T-cell (primary cell): Measurements from ENCODE around the gene KMT2B. TPM values are rescaled to one million over a fixed set of nuclear protein-coding genes. Genes with fewer than 3 reads are reported as not detected.

Experiments
- ATAC-seq, 4 experiments: fragments of 200-7000 bp in 3 of 4; fragments of 150-1000 bp in 1 of 4; cut with Tn5 transposase; replicated peaks in 1 of 4; 1 replicate in 3 of 4; 2 replicates in 1 of 4; pipeline ENCODE4 v1.10.0; 2021; ENCODE audit warnings: moderate library complexity in 3 of 4, mild to moderate bottlenecking in 2 of 4, moderate number of reproducible peaks in 1 of 4
- CTCF ChIA-PET, 2 donors: fragments of 300-600 bp; sonication (Branson Sonifier 250); formaldehyde crosslinking; loops; one replicate each; lab custom pipeline; 2022; ENCODE audit warnings: antibody characterized with exemption in 2 of 2; lab: Charles Lee
- POLR2A ChIA-PET, 2 donors: fragments of 300-600 bp; sonication (Branson Sonifier 250); formaldehyde crosslinking; loops; one replicate each; lab custom pipeline; 2022; ENCODE audit warnings: antibody characterized with exemption in 2 of 2; lab: Charles Lee
- DNase-seq, 35 experiments: peaks; one replicate each; pipeline versions ENCODE4 v3.0.0 to v3.0.0-alpha.2; 2013 to 2023
- H3K27ac ChIP-seq: one replicate; pipeline ENCODE4 v1.5.1; 2013; ENCODE audit warnings: low read length
- H3K27me3 ChIP-seq, 2 experiments: replicated peaks in 1 of 2; 1 replicate in 1 of 2; 2 replicates in 1 of 2; pipeline versions ENCODE4 v1.6.1 to v1.7.0; 2013; ENCODE audit warnings: low read length in 1 of 2, mixed read lengths in 1 of 2; ENCODE audit not compliant: control insufficient read depth in 2 of 2, insufficient read depth in 2 of 2; ENCODE audit errors: extremely low read depth in 1 of 2
- H3K36me3 ChIP-seq, 2 donors: 1 replicate in 1 of 2; 2 replicates in 1 of 2; pipeline versions ENCODE4 v1.6.1 to v1.7.0; 2013; ENCODE audit warnings: low read length in 1 of 2; ENCODE audit not compliant: control insufficient read depth in 2 of 2, insufficient read depth in 1 of 2; ENCODE audit errors: extremely low read depth in 1 of 2
- H3K4me1 ChIP-seq, 2 experiments: 1 replicate in 1 of 2; 2 replicates in 1 of 2; pipeline versions ENCODE4 v1.6.1 to v1.7.0; 2013; ENCODE audit warnings: low read length in 2 of 2, mixed read lengths in 1 of 2; ENCODE audit not compliant: insufficient read depth in 2 of 2, control insufficient read depth in 1 of 2; ENCODE audit errors: extremely low read depth in 1 of 2
- H3K4me3 ChIP-seq, 2 donors: 1 replicate in 1 of 2; 2 replicates in 1 of 2; pipeline versions ENCODE4 v1.5.1 to v1.7.0; 2013; ENCODE audit warnings: mild to moderate bottlenecking in 2 of 2, low read length in 1 of 2, moderate library complexity in 1 of 2; ENCODE audit not compliant: control insufficient read depth in 1 of 2; ENCODE audit errors: extremely low read depth in 1 of 2
- H3K9me3 ChIP-seq: 2 replicates; pipeline ENCODE4 v1.7.0; 2013
- H3K27ac Mint-ChIP-seq, 2 donors: one replicate each; pipeline ENCODE4 v1.8.0; 2020 to 2021; ENCODE audit warnings: mild to moderate bottlenecking in 2 of 2, mixed read lengths in 2 of 2
- H3K27me3 Mint-ChIP-seq, 2 donors: one replicate each; pipeline ENCODE4 v1.8.0; 2021 to 2022; ENCODE audit warnings: mixed read lengths in 2 of 2
- H3K36me3 Mint-ChIP-seq: one replicate; pipeline ENCODE4 v1.8.0; 2021; ENCODE audit warnings: mixed read lengths
- H3K4me1 Mint-ChIP-seq, 3 donors: one replicate each; pipeline ENCODE4 v1.8.0; 2020 to 2022; ENCODE audit warnings: mixed read lengths in 3 of 3, mild to moderate bottlenecking in 1 of 3
- H3K4me3 Mint-ChIP-seq, 3 donors: one replicate each; pipeline ENCODE4 v1.8.0; 2020 to 2022; ENCODE audit warnings: mild to moderate bottlenecking in 3 of 3, mixed read lengths in 3 of 3, moderate library complexity in 3 of 3
- H3K9me3 Mint-ChIP-seq, 3 donors: one replicate each; pipeline ENCODE4 v1.8.0; 2020 to 2022; ENCODE audit warnings: mixed read lengths in 3 of 3
- WGBS: methylation state at CpG from one replicate; pipeline ENCODE4 v1.1.5; 2013; ENCODE audit warnings: missing lambda C conversion rate; ENCODE audit not compliant: insufficient coverage; 5-methylcytosine and 5-hydroxymethylcytosine counted together
- total RNA-seq, 35 experiments: library from RNA in 6 of 35; stranded (reverse) in 6 of 35; fragments of 120-200 nt in 1 of 35; gene quantifications; one replicate each; pipeline versions ENCODE4 v1.2.1 to v1.2.4 and lab custom pipeline; 2013 to 2026

The KMT2B gene
- total RNA-seq, 5 donors from 2014 or later (not counting 1 experiment from before 2014, with no cell fraction given), result 76.4 to 107 (median 92.5) TPM

DNA sequence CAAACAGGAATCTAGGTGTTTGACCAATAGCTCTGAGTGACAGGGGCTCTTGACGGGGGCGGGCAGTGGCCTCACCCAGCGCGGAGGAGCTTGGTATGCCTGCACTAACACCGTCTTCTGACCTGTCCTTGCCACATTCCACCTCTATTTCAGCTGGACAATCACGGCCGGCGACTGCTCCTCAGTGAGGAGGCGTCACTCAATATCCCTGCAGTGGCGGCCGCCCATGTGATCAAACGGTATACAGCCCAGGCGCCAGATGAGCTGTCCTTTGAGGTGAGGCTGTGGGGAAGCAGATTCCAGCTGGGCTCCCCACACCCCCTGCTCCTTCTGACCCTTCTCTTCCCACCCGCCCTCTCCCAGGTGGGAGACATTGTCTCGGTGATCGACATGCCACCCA is 62.3 kb downstream of the KMT2B start:
- ChIA-PET CTCF (no interaction called here), POLR2A (interaction anchor here in 1 of 2 donors (0.7 kb wide), 1 partner anchor 145 kb away, joined by 3 read pairs; no protein-coding TSS in a partner anchor)
- H3K27ac Mint-ChIP-seq, result no peak overlapping the region
- 98% methylated on average over 6 of the region's 16 CpGs for WGBS
- H3K9me3 Mint-ChIP-seq, result no peaks in the 10 kb centered on the region
- no peaks in the 10 kb centered on the region for H3K27me3 Mint-ChIP-seq
- H3K4me3 Mint-ChIP-seq, result no peak overlapping the region
- DNase-seq (no peak), ATAC-seq (no peak)
- H3K27ac ChIP-seq, result no peak overlapping the region
- peaks cover 10% of the 10 kb centered on the region for H3K36me3 Mint-ChIP-seq
- peaks cover 4 to 12% (median 11%) of the 10 kb centered on the region in 3 donors for H3K4me1 Mint-ChIP-seq
- H3K4me3 ChIP-seq, result no peak overlapping the region
- H3K9me3 ChIP-seq, result no peaks in the 10 kb centered on the region
- no peaks in the 10 kb centered on the region for H3K27me3 ChIP-seq
- H3K36me3 ChIP-seq, result peaks cover 0 to 5% of the 10 kb centered on the region in 2 donors
- peaks cover 2 to 13% of the 10 kb centered on the region in 2 experiments for H3K4me1 ChIP-seq

DNA sequence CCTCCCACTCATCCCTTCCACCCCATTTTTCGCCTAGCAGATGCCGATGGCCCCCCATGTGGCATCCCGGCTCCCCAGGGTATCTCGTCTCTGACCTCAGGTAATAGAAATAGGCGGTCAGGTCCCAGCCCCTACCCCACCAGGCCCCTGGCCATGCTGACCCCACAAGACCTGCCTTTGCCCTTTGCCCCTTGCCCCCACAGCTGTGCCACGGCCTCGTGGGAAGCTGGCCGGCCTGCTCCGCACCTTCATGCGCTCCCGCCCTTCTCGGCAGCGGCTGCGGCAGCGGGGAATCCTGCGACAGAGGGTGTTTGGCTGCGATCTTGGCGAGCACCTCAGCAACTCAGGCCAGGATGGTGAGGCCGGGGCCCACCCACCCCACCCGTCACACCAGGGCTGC is 62.9 kb downstream of the KMT2B start:
- H3K9me3 ChIP-seq, result no peaks in the 10 kb centered on the region
- H3K27ac ChIP-seq, result no peak overlapping the region
- WGBS, result 98% methylated on average over 17 of the region's 20 CpGs
- peaks cover 1 to 11% of the 10 kb centered on the region in 2 experiments for H3K4me1 ChIP-seq
- Mint-ChIP-seq H3K4me3 (no peak overlapping the region), H3K36me3 (peaks cover 12% of the 10 kb centered on the region), H3K27me3 (no peaks in the 10 kb centered on the region), H3K27ac (no peak overlapping the region), H3K4me1 (peaks cover 2 to 10% (median 10%) of the 10 kb centered on the region in 3 donors), H3K9me3 (no peaks in the 10 kb centered on the region)
- no peak overlapping the region for H3K4me3 ChIP-seq
- POLR2A ChIA-PET, result interaction anchor here in 1 of 2 donors (0.7 kb wide), 1 partner anchor 144 kb away, joined by 3 read pairs; no protein-coding TSS in a partner anchor
- DNase-seq (no peak), ATAC-seq (no peak)
- no peaks in the 10 kb centered on the region for H3K27me3 ChIP-seq
- peaks cover 0 to 10% of the 10 kb centered on the region in 2 donors for H3K36me3 ChIP-seq
- CTCF ChIA-PET, result no interaction called here

DNA sequence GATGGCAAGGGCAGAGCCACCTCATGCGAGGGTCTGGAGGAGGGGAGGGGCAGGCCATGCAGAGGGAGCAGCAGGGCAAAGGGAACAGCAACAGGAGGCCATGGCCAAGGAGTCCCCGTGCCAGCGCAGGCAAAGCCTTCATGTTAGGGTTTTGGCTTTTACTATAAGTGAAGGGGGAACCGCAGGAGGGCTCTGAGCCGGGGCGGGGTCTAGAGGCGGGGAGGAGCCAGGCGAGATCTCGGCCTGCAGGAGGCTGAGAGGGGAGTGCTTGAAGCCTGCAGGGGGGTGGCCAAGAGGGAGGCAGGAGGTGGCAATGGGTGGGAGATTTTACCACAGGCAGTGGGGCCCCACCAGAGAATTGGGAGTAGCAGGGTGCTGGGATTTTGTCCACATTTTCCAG is 63.8 kb downstream of the KMT2B start:
- POLR2A ChIA-PET, result no interaction called here
- Mint-ChIP-seq H3K9me3 (no peaks in the 10 kb centered on the region), H3K4me1 (peaks cover 0 to 5% (median 3%) of the 10 kb centered on the region in 3 donors), H3K27ac (no peak overlapping the region), H3K27me3 (no peaks in the 10 kb centered on the region), H3K4me3 (no peak overlapping the region), H3K36me3 (peaks cover 13% of the 10 kb centered on the region)
- H3K27ac ChIP-seq, result no peak overlapping the region
- ATAC-seq (no peak), DNase-seq (no peak)
- H3K36me3 ChIP-seq, result peaks cover 0 to 14% of the 10 kb centered on the region in 2 donors
- CTCF ChIA-PET, result no interaction called here
- WGBS, result 95% methylated on average over 7 of the region's 9 CpGs
- peaks cover 0 to 2% of the 10 kb centered on the region in 2 experiments for H3K4me1 ChIP-seq
- H3K4me3 ChIP-seq, result no peak overlapping the region
- no peaks in the 10 kb centered on the region for H3K27me3 ChIP-seq
- no peaks in the 10 kb centered on the region for H3K9me3 ChIP-seq

DNA sequence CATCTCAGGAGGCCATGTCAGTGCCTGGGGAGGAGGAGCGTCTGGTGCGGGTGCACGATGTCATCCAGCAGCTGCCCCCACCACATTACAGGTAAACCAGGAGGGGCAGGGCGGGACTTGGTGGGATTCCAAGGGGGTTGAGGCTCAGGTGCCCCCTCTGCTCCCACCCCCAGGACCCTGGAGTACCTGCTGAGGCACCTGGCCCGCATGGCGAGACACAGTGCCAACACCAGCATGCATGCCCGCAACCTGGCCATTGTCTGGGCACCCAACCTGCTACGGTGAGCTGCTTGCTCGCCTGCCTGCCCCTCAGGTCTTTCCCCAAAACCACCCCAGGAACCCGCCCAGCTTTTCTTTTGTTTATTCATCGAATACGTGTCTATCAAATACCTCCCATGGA is 64.8 kb downstream of the KMT2B start:
- DNase-seq, result no peak
- Histone ChIP-seq H3K27me3 (no peaks in the 10 kb centered on the region), H3K27ac (no peak overlapping the region), H3K4me3 (no peak overlapping the region), H3K4me1 (no peaks in the 10 kb centered on the region), H3K36me3 (peaks cover 0 to 14% of the 10 kb centered on the region in 2 donors), H3K9me3 (no peaks in the 10 kb centered on the region)
- no peaks in the 10 kb centered on the region for H3K9me3 Mint-ChIP-seq
- no peak overlapping the region for H3K27ac Mint-ChIP-seq
- no peaks in the 10 kb centered on the region for H3K27me3 Mint-ChIP-seq
- H3K4me3 Mint-ChIP-seq, result no peak overlapping the region
- H3K4me1 Mint-ChIP-seq, result no peaks in the 10 kb centered on the region
- ChIA-PET CTCF (no interaction called here), POLR2A (no interaction called here)
- H3K36me3 Mint-ChIP-seq, result peaks cover 13% of the 10 kb centered on the region
- no peak for ATAC-seq
- WGBS, result 98% methylated on average over 7 of the region's 12 CpGs

DNA sequence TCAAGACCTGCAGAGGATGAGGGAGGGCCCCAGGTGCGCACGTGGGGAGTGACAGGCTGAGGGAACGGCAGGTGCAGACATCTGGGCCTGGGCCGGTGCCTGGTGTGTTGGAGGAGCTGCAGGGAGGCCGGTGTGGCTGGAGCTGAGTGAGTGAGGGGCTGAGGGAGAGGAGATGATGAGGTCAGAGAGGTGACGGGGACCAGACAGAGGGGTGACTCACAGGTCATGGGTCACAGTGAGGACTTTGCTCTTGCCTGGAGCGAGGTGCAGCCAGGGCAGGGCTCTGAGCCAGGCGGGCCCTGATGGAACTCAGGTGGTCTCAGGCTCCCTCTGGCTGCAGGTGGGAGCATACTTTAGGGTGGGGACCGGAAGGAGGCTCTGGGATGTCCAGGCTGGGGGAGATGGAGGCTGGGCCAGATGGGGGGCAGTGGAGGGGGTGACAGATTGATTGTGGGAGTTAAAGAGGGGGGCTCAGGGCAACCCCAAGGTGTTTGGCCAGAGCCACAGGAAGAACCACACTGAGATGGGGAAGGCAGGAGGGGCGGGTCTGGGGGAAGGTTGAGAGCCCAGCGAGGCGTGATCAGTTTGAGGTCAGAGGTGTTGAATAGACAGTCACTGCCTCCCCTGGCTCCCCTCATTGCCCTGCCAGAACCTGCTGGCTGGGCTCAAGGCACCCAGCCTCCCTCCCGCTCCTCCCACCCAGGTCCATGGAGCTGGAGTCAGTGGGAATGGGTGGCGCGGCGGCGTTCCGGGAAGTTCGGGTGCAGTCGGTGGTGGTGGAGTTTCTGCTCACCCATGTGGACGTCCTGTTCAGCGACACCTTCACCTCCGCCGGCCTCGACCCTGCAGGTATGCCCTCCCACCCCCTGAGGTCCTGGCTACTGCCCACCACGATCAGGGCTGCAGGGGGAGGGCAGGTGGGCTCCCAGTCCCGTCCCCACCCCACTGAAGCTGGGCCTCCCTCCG is 65.9 kb downstream of the KMT2B start:
- Histone ChIP-seq H3K4me1 (no peaks in the 10 kb centered on the region), H3K36me3 (peaks cover 0 to 14% of the 10 kb centered on the region in 2 donors), H3K27ac (no peak overlapping the region), H3K27me3 (no peaks in the 10 kb centered on the region), H3K4me3 (no peak overlapping the region), H3K9me3 (no peaks in the 10 kb centered on the region)
- Mint-ChIP-seq H3K9me3 (no peaks in the 10 kb centered on the region), H3K4me1 (no peaks in the 10 kb centered on the region), H3K4me3 (no peak overlapping the region), H3K27ac (no peak overlapping the region), H3K27me3 (no peaks in the 10 kb centered on the region), H3K36me3 (peaks cover 13% of the 10 kb centered on the region)
- DNase-seq (no peak), ATAC-seq (no peak)
- CTCF ChIA-PET, result interaction anchor here in 1 of 2 donors (0.6 kb wide), 1 partner anchor 142 kb away, joined by 3 read pairs; no protein-coding TSS in a partner anchor
- 91% methylated on average over 22 of the region's 28 CpGs for WGBS
- POLR2A ChIA-PET, result no interaction called here

DNA sequence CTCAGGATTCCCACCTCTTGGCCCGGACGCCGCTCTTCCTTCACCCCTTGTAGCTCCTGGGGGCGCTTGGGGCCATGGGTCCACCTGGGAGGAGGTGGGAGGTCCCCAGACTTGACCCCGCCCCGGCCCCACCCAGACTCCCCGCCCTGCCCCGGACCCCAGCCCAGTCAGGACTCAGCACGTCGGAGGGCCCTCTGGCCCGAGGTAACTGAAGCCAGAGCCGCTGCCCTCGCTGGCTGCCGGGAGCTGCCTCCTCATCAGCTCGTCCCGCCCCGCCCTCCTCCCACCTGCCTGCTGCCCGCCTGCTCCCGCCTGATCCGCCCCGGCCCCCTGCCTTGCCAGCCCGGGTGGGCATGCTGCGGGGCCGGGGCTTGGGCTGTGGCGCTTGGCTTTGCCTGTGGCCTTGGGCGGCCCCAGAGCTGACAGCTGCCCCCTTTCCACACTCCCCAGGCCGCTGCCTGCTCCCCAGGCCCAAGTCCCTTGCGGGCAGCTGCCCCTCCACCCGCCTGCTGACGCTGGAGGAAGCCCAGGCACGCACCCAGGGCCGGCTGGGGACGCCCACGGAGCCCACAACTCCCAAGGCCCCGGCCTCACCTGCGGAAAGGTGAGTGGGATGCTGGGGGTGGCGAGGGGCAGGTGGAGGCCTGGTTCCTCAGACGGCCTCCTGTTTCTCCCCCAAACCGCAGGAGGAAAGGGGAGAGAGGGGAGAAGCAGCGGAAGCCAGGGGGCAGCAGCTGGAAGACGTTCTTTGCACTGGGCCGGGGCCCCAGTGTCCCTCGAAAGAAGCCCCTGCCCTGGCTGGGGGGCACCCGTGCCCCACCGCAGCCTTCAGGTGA is 66.9 kb downstream of the KMT2B start:
- H3K4me1 Mint-ChIP-seq, result no peaks in the 10 kb centered on the region
- H3K36me3 Mint-ChIP-seq, result peaks cover 9% of the 10 kb centered on the region
- no peak for ATAC-seq
- no peak overlapping the region for H3K4me3 Mint-ChIP-seq
- WGBS, result 93% methylated on average over 26 of the region's 45 CpGs
- no peaks in the 10 kb centered on the region for H3K27me3 Mint-ChIP-seq
- H3K27me3 ChIP-seq, result no peaks in the 10 kb centered on the region
- H3K27ac ChIP-seq, result no peak overlapping the region
- no peaks in the 10 kb centered on the region for H3K9me3 ChIP-seq
- H3K9me3 Mint-ChIP-seq, result no peaks in the 10 kb centered on the region
- H3K27ac Mint-ChIP-seq, result no peak overlapping the region
- no peak overlapping the region for H3K4me3 ChIP-seq
- ChIA-PET CTCF (interaction anchor here in 1 of 2 donors (0.6 kb wide), 1 partner anchor 141 kb away, joined by 3 read pairs; no protein-coding TSS in a partner anchor), POLR2A (no interaction called here)
- H3K36me3 ChIP-seq, result peaks cover 0 to 14% of the 10 kb centered on the region in 2 donors
- DNase-seq, result no peak
- no peaks in the 10 kb centered on the region for H3K4me1 ChIP-seq
